Effector memory CD4-positive, alpha-beta T cell (primary cell): Measurements from ENCODE around the gene ZBTB20.

ENCODE experiments used
- DNase-seq, 3 donors: peaks; one replicate each; pipeline ENCODE4 v3.0.0-alpha.2; 2020
- H3K27ac ChIP-seq: 2 replicates; pipeline ENCODE4 v1.7.0; 2013; ENCODE audit warnings: mild to moderate bottlenecking, low read length, moderate library complexity; ENCODE audit not compliant: insufficient read depth, poor library complexity, severe bottlenecking
- H3K27me3 ChIP-seq: replicated peaks from 2 replicates; pipeline ENCODE4 v1.7.0; 2013; ENCODE audit warnings: mild to moderate bottlenecking, low read length; ENCODE audit not compliant: insufficient read depth, control insufficient read depth, poor library complexity, severe bottlenecking
- H3K36me3 ChIP-seq: 2 replicates; pipeline ENCODE4 v1.7.0; 2013; ENCODE audit warnings: mild to moderate bottlenecking, low read length, moderate library complexity; ENCODE audit not compliant: control insufficient read depth, insufficient read depth
- H3K4me1 ChIP-seq: 2 replicates; pipeline ENCODE4 v1.7.0; 2013; ENCODE audit warnings: low read length, mild to moderate bottlenecking; ENCODE audit not compliant: control insufficient read depth, insufficient read depth, poor library complexity, severe bottlenecking
- H3K4me3 ChIP-seq: 2 replicates; pipeline ENCODE4 v1.7.0; 2013; ENCODE audit warnings: low read length, low read depth, mild to moderate bottlenecking; ENCODE audit not compliant: insufficient read depth, poor library complexity, severe bottlenecking
- H3K9me3 ChIP-seq: 2 replicates; pipeline ENCODE4 v1.7.0; 2013; ENCODE audit warnings: mild to moderate bottlenecking, low read length, moderate library complexity; ENCODE audit not compliant: control insufficient read depth

ZBTB20 gene

GRCh38 chr3:114498539-114499370 lies 648.3 kb downstream of the ZBTB20 start:
- no peak for DNase-seq
- H3K36me3 ChIP-seq: no peaks in the 10 kb centered on the region
- no peak overlapping the region for H3K4me3 ChIP-seq
- H3K9me3 ChIP-seq: no peaks in the 10 kb centered on the region
- H3K27ac ChIP-seq: no peak overlapping the region
- H3K4me1 ChIP-seq: peaks cover 11% of the 10 kb centered on the region
- no peaks in the 10 kb centered on the region for H3K27me3 ChIP-seq

- no peak for DNase-seq
- H3K36me3 ChIP-seq: no peaks in the 10 kb centered on the region
- no peaks in the 10 kb centered on the region for H3K9me3 ChIP-seq
- H3K27ac ChIP-seq: no peak overlapping the region
- no peaks in the 10 kb centered on the region for H3K27me3 ChIP-seq
- H3K4me1 ChIP-seq: peaks cover 11% of the 10 kb centered on the region
- H3K4me3 ChIP-seq: no peak overlapping the region
These were observed 650.2 kb downstream of the ZBTB20 start for GRCh38 chr3:114496874-114497273.

GRCh38 chr3:114496466-114496865 lies 650.6 kb downstream of the ZBTB20 start:
- DNase-seq: no peak
- Histone ChIP-seq H3K27me3 (no peaks in the 10 kb centered on the region), H3K9me3 (no peaks in the 10 kb centered on the region), H3K27ac (no peak overlapping the region), H3K4me3 (no peak overlapping the region), H3K36me3 (no peaks in the 10 kb centered on the region), H3K4me1 (peaks cover 11% of the 10 kb centered on the region)

- no peaks in the 10 kb centered on the region for H3K36me3 ChIP-seq
- H3K27me3 ChIP-seq: no peaks in the 10 kb centered on the region
- H3K9me3 ChIP-seq: no peaks in the 10 kb centered on the region
- H3K4me1 ChIP-seq: peaks cover 11% of the 10 kb centered on the region
- no peak overlapping the region for H3K27ac ChIP-seq
- no peak overlapping the region for H3K4me3 ChIP-seq
- no peak for DNase-seq
These were observed 651.1 kb downstream of the ZBTB20 start for GRCh38 chr3:114496021-114496434.

- H3K27ac ChIP-seq: no peak overlapping the region
- H3K27me3 ChIP-seq: no peaks in the 10 kb centered on the region
- no peak overlapping the region for H3K4me3 ChIP-seq
- no peak for DNase-seq
- H3K4me1 ChIP-seq: no peaks in the 10 kb centered on the region
- H3K36me3 ChIP-seq: no peaks in the 10 kb centered on the region
- H3K9me3 ChIP-seq: no peaks in the 10 kb centered on the region
These were observed 652.6 kb downstream of the ZBTB20 start for GRCh38 chr3:114494498-114494897.

GRCh38 chr3:114490829-114491228 lies 656.3 kb downstream of the ZBTB20 start:
- no peaks in the 10 kb centered on the region for H3K36me3 ChIP-seq
- H3K9me3 ChIP-seq: no peaks in the 10 kb centered on the region
- no peak for DNase-seq
- H3K4me3 ChIP-seq: no peak overlapping the region
- no peak overlapping the region for H3K27ac ChIP-seq
- H3K4me1 ChIP-seq: no peaks in the 10 kb centered on the region
- no peaks in the 10 kb centered on the region for H3K27me3 ChIP-seq

GRCh38 chr3:114487502-114487901 lies 659.6 kb downstream of the ZBTB20 start:
- H3K4me3 ChIP-seq: no peak overlapping the region
- no peak overlapping the region for H3K27ac ChIP-seq
- DNase-seq: no peak
- H3K27me3 ChIP-seq: no peaks in the 10 kb centered on the region
- H3K9me3 ChIP-seq: no peaks in the 10 kb centered on the region
- H3K36me3 ChIP-seq: no peaks in the 10 kb centered on the region
- no peaks in the 10 kb centered on the region for H3K4me1 ChIP-seq

- Histone ChIP-seq H3K36me3 (no peaks in the 10 kb centered on the region), H3K4me3 (no peak overlapping the region), H3K9me3 (no peaks in the 10 kb centered on the region), H3K4me1 (peaks cover 4% of the 10 kb centered on the region), H3K27me3 (no peaks in the 10 kb centered on the region), H3K27ac (no peak overlapping the region)
- no peak for DNase-seq
These were observed 662.2 kb downstream of the ZBTB20 start for GRCh38 chr3:114484919-114485318.

- DNase-seq: no peak
- Histone ChIP-seq H3K9me3 (no peaks in the 10 kb centered on the region), H3K4me3 (no peak overlapping the region), H3K4me1 (peaks cover 4% of the 10 kb centered on the region), H3K27ac (no peak overlapping the region), H3K27me3 (no peaks in the 10 kb centered on the region), H3K36me3 (no peaks in the 10 kb centered on the region)
These were observed 666.0 kb downstream of the ZBTB20 start for GRCh38 chr3:114481113-114481512.

GRCh38 chr3:114480442-114480841 lies 666.6 kb downstream of the ZBTB20 start:
- Histone ChIP-seq H3K4me3 (no peak overlapping the region), H3K27me3 (no peaks in the 10 kb centered on the region), H3K36me3 (no peaks in the 10 kb centered on the region), H3K4me1 (peaks cover 4% of the 10 kb centered on the region), H3K9me3 (no peaks in the 10 kb centered on the region), H3K27ac (no peak overlapping the region)
- DNase-seq: no peak
